Smooth muscle cell (in vitro differentiated cells): ENCODE measurements around the gene SLC35B4. TPM values are rescaled to one million over a fixed set of nuclear protein-coding genes. Genes with fewer than 3 reads are reported as not detected.

ENCODE experiments used
- DNase-seq: peaks from one replicate; lab custom pipeline; 2025; ENCODE audit not compliant: unreplicated experiment; lab: John Stamatoyannopoulos, UW
- H2AFZ ChIP-seq: fragments of 200-600 bp; sonication (generic); 2 replicates; pipeline ENCODE4 v1.6.0; 2016; ENCODE audit warnings: antibody characterized with exemption, low read depth, mild to moderate bottlenecking
- H3F3A ChIP-seq: fragments of 200-600 bp; sonication (generic); 2 replicates; pipeline ENCODE4 v1.6.0; 2017; ENCODE audit warnings: antibody characterized with exemption, low read depth
- H3K27ac ChIP-seq: fragments of 200-600 bp; sonication (generic); 2 replicates; pipeline ENCODE4 v1.5.1; 2016; ENCODE audit warnings: low read depth, mild to moderate bottlenecking
- H3K27me3 ChIP-seq: fragments of 200-600 bp; sonication (generic); 2 replicates; pipeline ENCODE4 v1.6.1; 2016; ENCODE audit warnings: low read depth, mild to moderate bottlenecking
- H3K36me3 ChIP-seq: fragments of 200-600 bp; sonication (generic); 2 replicates; pipeline ENCODE4 v1.5.1; 2016; ENCODE audit warnings: low read depth
- H3K4me1 ChIP-seq: fragments of 200-600 bp; sonication (generic); 2 replicates; pipeline ENCODE4 v1.5.1; 2016; ENCODE audit warnings: low read depth
- H3K4me2 ChIP-seq: fragments of 200-600 bp; sonication (generic); 2 replicates; pipeline ENCODE4 v1.6.0; 2016; ENCODE audit warnings: mild to moderate bottlenecking
- H3K4me3 ChIP-seq: fragments of 200-600 bp; sonication (generic); 2 replicates; pipeline ENCODE4 v1.5.1; 2016; ENCODE audit warnings: mild to moderate bottlenecking
- H3K79me2 ChIP-seq: fragments of 200-600 bp; sonication (generic); 2 replicates; pipeline ENCODE4 v1.6.0; 2016; ENCODE audit warnings: low read depth, mild to moderate bottlenecking
- H3K9ac ChIP-seq: fragments of 200-600 bp; sonication (generic); 2 replicates; pipeline ENCODE4 v1.6.0; 2016; ENCODE audit warnings: low read depth
- H3K9me3 ChIP-seq: fragments of 200-600 bp; sonication (generic); replicated peaks from 2 replicates; pipeline ENCODE4 v1.5.1; 2016; ENCODE audit warnings: low read depth
- H4K20me1 ChIP-seq: fragments of 200-600 bp; sonication (generic); 2 replicates; pipeline ENCODE4 v1.6.0; 2016; ENCODE audit warnings: low read depth
- WGBS: methylation state at CpG from one replicate; pipeline ENCODE4 v1.1.7; 2016; ENCODE audit warnings: low lambda C conversion rate; 5-methylcytosine and 5-hydroxymethylcytosine counted together
- polyA plus RNA-seq: library from polyadenylated mRNA; unstranded; fragments of >200 nt; fragmentation: Nextera tagmentation; extraction: Ambion mirVana; gene quantifications from 2 replicates; pipeline ENCODE4 v1.2.1, GENCODE V29; 2016
- total RNA-seq: library from RNA; depleted of rRNA; stranded (reverse); fragments of >200 nt; gene quantifications from 2 replicates; pipeline ENCODE4 v1.2.3, GENCODE V29; 2014
- TF ChIP-seq, protein P1 (sequence below): fragments of 200-600 bp; sonication (generic); IDR thresholded peaks from 2 replicates; pipeline ENCODE4 v1.5.1; 2017; ENCODE audit warnings: borderline replicate concordance, mild to moderate bottlenecking, antibody characterized with exemption; ENCODE audit not compliant: insufficient read depth, poor library complexity, severe bottlenecking

The SLC35B4 gene, protein sequence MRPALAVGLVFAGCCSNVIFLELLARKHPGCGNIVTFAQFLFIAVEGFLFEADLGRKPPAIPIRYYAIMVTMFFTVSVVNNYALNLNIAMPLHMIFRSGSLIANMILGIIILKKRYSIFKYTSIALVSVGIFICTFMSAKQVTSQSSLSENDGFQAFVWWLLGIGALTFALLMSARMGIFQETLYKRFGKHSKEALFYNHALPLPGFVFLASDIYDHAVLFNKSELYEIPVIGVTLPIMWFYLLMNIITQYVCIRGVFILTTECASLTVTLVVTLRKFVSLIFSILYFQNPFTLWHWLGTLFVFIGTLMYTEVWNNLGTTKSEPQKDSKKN
- total RNA-seq (14.5 and 21.3 TPM in 2 replicates), polyA plus RNA-seq (19.8 and 26.7 TPM in 2 replicates)

DNA sequence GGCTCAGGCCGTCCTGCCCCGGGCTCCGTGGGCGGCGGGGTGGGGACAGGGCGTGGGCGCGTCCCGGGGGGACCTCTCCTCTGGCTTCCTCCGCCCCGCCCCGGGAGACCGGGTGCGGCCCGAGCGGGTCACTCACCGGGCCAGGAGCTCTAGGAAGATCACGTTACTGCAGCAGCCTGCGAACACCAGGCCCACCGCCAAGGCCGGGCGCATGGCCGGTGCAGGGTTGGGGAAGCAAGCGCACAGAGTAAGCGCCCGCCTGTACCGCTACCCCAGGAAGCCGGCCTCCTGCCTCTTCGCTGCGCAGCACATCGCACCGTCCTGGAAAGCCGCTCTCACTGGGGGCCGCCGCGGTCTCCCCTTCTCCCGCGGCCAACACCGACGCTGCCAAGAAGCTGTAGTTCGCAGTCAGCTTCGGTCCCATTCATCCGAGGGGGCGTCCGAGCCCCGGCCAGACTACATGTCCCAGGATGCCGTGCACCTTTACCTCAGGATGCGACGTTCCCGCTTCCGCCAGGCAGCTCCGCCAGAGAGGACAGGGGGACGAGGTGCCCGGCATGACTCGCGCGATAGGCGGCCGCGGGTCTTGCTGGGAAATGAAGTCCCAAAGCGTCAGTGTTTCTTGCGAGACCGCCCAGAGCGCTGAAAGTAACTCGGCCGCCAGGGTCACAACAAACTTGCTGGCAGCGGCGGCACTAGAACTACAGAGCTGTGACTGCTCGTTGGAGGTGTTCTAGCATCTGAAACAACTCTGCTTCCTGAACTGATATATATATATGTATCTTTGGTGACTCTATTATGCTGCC lies at the start of gene SLC35B4:
SLC35B4 (minus strand) TSS at position 392 of the 806 bp plus-strand sequence; CDS start at position 213, 179 bp downstream.
- under 1% methylated on average over 64 of the region's 69 CpGs for WGBS
- H3K9me3 ChIP-seq, result no peaks in the 10 kb centered on the region
- H2AFZ ChIP-seq, result peak within 1 kb of the TSS; percentile 99
- H3K79me2 ChIP-seq, result peaks cover 26% of the 10 kb centered on the region
- H3K4me3 ChIP-seq, result peak within 1 kb of the TSS; percentile 89
- TF ChIP-seq, protein P1, sequence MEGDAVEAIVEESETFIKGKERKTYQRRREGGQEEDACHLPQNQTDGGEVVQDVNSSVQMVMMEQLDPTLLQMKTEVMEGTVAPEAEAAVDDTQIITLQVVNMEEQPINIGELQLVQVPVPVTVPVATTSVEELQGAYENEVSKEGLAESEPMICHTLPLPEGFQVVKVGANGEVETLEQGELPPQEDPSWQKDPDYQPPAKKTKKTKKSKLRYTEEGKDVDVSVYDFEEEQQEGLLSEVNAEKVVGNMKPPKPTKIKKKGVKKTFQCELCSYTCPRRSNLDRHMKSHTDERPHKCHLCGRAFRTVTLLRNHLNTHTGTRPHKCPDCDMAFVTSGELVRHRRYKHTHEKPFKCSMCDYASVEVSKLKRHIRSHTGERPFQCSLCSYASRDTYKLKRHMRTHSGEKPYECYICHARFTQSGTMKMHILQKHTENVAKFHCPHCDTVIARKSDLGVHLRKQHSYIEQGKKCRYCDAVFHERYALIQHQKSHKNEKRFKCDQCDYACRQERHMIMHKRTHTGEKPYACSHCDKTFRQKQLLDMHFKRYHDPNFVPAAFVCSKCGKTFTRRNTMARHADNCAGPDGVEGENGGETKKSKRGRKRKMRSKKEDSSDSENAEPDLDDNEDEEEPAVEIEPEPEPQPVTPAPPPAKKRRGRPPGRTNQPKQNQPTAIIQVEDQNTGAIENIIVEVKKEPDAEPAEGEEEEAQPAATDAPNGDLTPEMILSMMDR, result peak; percentile 11
- no peaks in the 10 kb centered on the region for H4K20me1 ChIP-seq
- H3F3A ChIP-seq, result no peaks in the 10 kb centered on the region
- peak within 1 kb of the TSS; percentile 84 for H3K4me2 ChIP-seq
- peak; percentile 79 for DNase-seq
- H3K27me3 ChIP-seq, result no peaks in the 10 kb centered on the region
- H3K27ac ChIP-seq, result peak within 1 kb of the TSS; percentile 17
- no peaks in the 10 kb centered on the region for H3K4me1 ChIP-seq
- peak within 1 kb of the TSS; percentile 70 for H3K9ac ChIP-seq
- H3K36me3 ChIP-seq, result no peaks in the 10 kb centered on the region

DNA sequence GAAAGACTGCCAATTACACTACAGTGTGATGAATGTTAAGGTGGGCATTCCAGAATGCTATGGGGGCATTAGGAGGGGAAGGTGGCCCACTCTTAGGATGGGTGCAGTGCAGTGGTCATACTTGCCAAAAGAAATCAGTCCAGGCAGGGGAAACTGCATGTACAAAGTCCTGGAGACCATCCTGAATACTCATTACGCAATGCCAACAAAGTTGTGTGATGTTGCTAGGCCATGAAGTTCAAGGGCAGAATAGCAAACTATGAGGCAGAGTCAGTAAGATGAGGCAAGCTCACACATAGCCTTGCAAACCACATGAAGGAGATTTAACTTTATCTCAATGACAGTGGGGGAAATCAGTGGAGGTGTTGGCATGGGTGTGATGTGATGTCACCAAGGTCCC lies 49.8 kb upstream of the SLC35B4 start:
- Histone ChIP-seq H3K4me3 (no peak overlapping the region), H3K4me2 (no peak overlapping the region), H3K9ac (no peak overlapping the region), H3K27me3 (peaks cover 7% of the 10 kb centered on the region), H3K9me3 (no peaks in the 10 kb centered on the region), H3K4me1 (no peaks in the 10 kb centered on the region), H3K79me2 (no peaks in the 10 kb centered on the region), H2AFZ (no peak overlapping the region), H3F3A (no peaks in the 10 kb centered on the region), H4K20me1 (no peaks in the 10 kb centered on the region), H3K27ac (no peak overlapping the region), H3K36me3 (no peaks in the 10 kb centered on the region)
- WGBS, result 87% methylated on average over 1 of the region's 1 CpG
- DNase-seq, result no peak
- TF ChIP-seq, protein P1, result no peak

- no peaks in the 10 kb centered on the region for H3K9me3 ChIP-seq
- H3K27me3 ChIP-seq, result peaks cover 4% of the 10 kb centered on the region
- TF ChIP-seq, protein P1, result no peak
- H3K4me3 ChIP-seq, result no peak overlapping the region
- no peak overlapping the region for H3K27ac ChIP-seq
- no peaks in the 10 kb centered on the region for H3F3A ChIP-seq
- H3K79me2 ChIP-seq, result no peaks in the 10 kb centered on the region
- H4K20me1 ChIP-seq, result no peaks in the 10 kb centered on the region
- DNase-seq, result no peak
- H3K4me1 ChIP-seq, result no peaks in the 10 kb centered on the region
- no peaks in the 10 kb centered on the region for H3K36me3 ChIP-seq
- H2AFZ ChIP-seq, result no peak overlapping the region
- H3K9ac ChIP-seq, result no peak overlapping the region
- WGBS, result 76% methylated on average over 6 of the region's 6 CpGs
- H3K4me2 ChIP-seq, result no peak overlapping the region
Observed at GRCh38 chr7:134365341-134366054, 48.8 kb upstream of the SLC35B4 start.
